GM18867 (cell line): Measurements from ENCODE around the gene CCDC97.
"Not testable (repeated sequence)": the region's sequence is repeated elsewhere in the genome, so short reads cannot be mapped to it uniquely, and the experiment has no call there.

Experiments
- ATAC-seq: cut with Tn5 transposase; IDR thresholded peaks from one replicate; pipeline ENCODE4 v1.9.1; 2021; ENCODE audit warnings: mild to moderate bottlenecking, moderate library complexity; ENCODE audit not compliant: unreplicated experiment

The CCDC97 gene

DNA sequence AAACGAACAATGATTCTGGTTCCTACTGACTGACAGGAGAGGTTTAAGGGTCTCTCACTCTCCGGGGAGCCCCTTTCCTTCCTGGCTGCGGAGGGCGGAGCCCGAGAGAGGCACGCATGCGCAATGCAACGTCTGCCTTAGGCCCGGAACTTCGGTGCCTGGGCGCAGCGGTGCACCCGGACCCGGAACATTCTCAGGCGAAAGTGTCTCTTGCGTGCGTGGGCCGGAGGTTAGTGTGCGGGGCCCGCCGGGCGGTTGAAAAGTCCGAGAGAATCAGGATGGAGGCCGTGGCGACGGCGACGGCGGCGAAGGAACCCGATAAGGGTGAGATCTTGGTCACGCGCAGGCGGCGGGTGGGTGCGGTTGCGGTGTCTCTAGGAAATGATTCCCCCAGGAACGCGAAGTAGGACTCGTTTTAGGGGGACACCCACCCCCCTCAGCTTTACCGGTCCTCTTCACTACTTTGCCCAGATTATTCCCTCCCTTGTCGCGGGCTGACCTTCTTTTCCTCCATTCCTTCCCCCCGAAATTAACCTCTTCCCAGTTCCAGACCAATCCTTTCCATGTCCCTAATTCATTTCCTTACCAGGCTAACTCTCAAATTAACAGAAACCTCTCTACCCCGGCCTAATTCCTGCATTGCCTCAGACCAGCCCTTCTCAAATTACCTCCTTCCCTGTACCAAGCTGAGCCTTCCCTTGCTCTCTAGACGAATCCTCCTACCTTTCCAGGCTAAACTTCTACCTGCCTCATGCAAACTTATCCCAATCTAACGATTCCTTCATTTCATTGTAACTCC is at the start of gene CCDC97:
TSS of gene CCDC97 (plus strand) at position 140 of the 799 bp plus-strand sequence. CDS start at position 279, 139 bp downstream.
- ATAC-seq: peak; percentile 68

DNA sequence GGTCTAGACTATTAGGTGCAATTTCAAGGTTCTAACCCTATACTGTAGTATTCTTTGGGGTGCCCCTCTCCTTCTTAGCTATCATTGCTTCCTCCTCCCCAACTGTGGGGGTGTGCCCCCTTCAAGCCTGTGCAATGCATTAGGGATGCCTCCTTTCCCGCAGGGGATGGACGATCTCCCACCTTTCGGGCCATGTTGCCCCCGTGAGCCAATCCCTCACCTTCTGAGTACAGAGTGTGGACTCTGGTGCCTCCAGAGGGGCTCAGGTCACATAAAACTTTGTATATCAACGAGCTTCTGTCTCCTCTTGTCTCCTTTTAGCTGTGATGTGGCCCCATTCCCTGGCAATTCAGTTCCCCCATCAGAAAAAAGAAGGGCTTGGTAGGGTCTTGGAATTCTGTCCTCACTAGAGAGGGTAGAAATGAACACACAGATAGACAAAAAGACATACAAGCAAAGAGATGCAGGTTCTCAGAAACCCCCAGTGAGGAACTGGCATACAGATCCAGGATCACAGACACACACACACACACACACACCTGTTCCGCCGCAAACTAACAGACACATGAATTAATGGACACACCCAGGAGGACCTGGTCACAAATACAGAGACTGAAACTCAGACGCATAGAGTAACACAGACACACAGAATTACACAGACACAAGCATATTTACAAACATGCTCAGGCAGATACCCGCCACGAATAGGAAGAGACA is 48.3 kb upstream of the CCDC97 start:
- no peak for ATAC-seq

DNA sequence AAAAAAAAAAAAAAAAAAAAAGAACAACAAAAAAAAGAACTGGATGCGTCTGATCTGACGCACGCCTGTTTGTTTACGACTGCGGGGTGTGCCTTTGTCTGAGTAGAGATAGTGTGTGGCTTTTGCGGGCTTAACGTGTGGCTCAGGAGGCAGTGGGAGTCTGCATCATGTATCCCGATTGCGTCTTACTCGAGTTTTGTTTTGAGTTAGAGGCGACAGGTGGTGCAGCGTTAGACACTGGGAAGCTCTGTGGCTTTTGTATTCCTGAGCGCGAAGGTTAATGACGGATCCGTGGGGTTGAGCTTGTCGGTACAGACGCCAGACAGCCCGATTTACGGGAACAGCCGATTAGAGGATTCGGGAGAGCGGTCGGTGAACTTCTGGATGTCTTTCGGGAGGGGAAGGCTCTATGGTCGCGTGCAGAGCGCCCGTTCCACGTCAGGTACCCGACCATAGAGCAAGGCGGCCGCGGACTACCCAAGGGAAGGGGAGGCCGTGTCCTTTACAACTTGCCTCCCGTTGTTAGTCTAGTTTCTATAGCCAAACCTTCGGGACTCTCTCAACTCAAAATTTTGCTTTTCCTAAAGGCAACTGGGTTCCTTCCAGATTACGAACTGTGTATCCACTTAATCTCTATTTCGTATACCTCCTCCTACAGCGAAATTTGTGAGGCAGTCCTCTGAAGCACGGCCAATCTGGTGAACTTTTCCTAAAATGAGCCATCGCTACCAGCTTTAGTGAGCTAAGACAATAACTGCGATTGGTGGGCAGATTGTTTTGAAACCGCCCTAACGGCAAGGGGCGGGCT is 46.7 kb upstream of the CCDC97 start:
- ATAC-seq: peak; percentile 5

DNA sequence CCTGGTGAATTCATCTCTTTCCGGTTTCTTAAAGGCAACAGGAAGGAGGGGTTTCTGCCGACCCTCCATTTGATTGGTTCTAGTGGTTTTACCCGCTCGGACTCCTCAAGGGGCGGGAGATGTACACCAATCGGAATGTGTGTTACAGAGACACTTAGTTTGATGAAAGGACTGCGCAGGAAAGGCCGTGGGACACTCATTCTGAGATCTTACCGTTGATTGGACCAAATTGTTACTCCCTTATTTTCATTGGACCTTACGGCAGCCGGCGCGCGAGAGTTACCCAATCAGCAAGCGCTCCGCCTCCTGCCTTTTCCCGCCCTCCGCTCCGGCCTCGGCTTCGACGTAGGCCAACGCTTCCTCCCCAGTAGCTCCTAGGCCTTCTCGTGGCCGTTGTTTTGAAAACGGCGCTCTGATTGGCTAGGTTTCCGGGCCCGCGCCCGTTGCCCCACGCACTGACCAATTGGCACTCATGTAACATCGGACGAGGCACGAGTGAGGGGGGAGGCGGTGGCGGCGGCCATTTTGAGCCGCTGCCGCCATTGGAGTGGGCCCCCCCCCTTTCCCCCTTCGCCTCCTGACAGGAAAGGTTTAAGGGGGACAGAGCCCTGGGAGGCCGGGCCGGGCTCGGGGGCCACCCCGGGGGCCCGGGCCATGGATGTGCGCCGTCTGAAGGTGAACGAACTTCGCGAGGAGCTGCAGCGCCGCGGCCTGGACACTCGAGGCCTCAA is 46.0 kb upstream of the CCDC97 start, which contains the start of gene HNRNPUL1:
TSS of gene HNRNPUL1 (plus strand) at position 523 of the 731 bp plus-strand sequence. CDS start at position 655, 132 bp downstream.
- peak; percentile 69 for ATAC-seq

DNA sequence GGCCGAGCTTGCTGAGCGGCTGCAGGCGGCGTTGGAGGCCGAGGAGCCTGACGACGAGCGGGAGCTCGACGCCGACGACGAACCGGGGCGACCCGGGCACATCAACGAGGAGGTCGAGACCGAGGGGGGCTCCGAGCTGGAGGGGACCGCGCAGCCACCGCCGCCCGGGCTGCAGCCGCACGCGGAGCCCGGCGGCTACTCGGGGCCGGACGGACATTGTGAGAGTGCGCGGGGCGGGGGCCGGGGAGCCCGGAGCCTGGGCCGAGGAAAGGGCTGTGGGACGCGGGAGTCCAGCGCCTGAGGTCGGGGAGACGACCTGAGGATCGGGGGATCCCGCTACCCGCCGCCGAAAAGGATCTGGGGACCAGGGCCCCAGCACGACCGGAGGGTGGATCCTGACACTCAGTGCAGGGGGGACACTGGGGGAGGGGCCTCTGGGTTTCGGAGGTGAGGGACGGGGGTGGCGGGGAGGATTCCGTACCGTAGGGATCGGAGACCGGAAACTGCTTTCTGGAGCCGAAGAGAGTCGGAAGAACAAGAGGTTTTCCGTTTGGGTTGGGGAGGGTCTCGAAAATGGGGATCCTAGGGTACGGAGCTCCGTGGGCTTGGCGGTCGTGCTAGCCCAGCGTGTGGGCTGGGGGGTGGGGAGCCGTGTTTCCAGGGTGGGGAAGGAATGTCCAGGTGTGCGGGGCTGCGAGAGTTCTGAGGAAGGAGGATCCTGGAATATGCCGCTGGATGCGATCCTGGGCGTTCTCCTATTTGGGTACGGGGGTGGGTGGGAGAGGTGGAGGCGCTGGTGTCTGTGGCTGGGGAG is 45.2 kb upstream of the CCDC97 start:
- no peak for ATAC-seq

DNA sequence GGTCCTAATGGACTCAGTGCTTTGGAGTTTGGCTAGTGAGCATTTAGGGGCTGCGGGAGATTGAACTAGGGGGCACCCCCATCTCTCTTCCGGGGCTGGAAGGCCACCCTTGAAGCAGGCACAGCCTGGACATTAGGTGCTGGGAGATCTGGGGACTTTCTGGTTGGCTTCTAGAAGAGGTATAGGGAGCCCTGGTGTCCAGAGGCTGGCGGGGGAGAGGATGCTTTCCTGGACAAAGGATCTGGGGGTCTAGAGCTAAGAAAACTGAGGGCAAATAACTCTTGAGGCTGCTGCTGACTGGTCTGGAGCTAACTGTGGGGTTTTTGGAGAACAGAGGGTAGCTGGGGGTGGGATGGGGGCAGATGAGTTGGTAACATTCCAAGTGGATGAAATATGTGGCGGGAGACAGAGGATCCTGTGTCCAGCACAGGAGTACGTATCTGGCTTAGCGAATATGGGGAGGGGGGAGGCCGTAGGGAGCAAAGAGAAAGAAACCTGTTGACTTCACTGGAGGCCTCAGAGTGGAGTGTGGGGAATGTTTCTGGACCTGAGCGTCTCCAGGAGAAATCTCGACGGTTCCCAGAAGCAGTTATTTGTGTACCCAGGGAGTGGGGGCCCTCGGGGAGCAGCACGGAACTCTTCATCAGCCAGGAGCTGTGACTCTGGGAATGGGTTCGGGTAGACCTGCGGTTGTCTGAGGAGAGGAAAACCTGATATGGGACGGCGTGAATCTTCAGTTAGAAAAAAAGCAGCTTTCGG is 44.4 kb upstream of the CCDC97 start:
- ATAC-seq: no peak

DNA sequence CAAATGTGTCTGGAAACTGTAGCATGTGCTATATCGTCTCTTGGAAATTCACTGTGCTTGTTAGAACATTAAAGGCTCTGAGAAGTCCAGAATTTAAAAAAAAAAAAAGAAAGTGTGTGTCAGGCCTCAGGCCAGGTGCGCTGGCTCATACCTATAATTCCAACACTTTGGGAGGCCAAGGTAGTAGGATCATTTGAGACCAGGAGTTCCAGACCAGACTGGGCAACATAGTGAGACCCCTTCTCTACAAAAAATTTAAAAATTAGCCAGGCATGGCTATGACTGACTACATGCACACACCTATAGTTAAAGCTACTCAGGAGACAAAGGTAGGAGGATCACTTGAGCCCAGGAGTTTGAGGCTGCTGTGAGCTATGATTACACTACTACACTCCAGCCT is 40.9 kb upstream of the CCDC97 start:
- no peak for ATAC-seq

DNA sequence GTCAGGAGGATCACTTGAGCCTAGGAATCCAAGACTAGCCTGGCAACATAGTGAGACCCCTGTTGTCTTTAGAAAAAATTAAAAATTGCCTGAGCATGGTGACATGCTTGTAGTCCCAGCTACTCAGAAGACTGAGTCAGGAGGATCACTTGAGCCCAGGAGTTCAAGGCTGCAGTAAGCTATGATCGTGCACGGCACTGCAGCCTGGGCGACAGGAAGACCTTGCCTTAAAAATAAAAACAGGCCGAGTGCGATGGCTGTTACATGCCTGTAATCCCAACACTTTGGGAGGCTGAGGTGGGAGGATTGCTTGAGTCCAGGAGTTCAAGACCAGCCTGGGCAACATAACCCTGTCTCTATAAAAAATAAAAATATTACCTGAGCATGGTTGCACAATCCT is 40.4 kb upstream of the CCDC97 start:
- no peak for ATAC-seq

DNA sequence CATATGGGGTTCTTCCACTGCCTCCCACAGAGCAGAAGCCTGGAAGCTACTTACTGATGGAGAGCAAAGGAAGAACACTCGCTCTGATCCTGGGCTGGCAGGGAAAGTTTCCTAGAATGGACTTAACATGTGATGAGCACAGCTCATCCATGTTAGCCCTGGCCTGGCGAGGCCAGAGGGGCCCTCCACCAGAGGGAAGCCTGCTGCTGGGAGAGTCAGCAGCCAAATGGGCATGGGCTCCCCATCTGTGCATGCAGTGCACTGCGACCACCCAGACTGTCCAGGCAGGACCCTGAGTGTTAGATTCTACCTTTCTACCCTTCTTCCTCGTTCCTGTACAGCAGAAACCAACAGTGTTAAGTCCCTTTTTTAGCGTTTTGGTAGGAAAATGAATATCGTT is 36.9 kb upstream of the CCDC97 start:
- ATAC-seq: no peak

DNA sequence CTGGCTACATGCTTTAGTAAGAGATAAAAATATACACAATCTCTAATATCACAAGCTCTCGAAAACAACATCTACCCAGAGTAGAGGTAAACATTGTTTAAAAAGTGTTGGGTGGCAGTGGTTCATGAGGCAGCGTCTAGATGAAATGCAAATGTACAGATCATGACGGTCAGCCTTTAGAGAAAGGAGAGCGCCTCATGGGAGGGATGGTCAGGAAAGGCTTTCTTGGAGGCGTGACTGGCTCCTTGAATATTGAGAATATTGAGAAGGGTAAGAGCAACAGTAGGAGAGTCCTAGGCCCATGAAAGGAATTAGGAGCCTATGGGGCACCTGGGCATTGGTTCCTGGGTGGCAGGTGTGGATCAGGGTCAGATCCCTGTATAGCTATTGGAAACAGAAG is 35.2 kb upstream of the CCDC97 start:
- ATAC-seq: no peak

DNA sequence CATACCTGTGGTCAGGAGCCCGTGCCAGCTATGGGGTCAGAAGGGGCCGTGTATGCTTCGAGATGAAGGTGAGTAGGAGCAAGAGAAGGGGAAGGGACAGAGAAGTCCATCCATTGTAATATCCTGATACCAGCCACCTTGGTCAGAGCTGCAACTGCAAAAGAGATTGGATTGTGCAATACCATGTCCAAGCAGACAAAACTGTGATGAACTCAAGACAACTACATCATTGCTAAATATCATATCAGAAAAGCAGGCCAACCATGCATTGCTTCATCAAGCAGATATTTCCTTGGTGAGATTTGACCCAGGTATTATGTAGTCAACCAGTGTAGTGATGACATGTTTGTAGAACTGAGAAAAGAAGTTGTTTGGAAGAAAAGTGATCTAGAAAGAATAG is 33.7 kb upstream of the CCDC97 start:
- ATAC-seq: no peak

DNA sequence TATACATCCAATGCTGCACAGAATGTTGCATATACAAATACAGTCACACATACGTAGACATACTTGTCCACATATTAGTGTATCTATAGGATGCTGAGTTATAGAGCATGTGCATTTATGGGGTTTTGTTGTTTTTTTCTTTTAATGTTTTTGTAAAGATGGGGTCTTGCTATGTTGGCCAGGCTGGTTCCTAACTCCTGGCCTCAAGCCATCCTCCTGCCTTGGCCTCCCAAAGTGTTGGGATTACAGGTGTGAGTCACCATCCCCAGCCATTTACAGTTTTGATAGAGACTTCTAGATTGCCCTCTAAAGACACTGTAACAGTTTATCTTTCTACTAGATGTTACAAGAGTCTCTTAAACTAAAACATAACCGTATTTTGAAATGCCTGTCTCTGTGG is 31.5 kb upstream of the CCDC97 start:
- no peak for ATAC-seq

DNA sequence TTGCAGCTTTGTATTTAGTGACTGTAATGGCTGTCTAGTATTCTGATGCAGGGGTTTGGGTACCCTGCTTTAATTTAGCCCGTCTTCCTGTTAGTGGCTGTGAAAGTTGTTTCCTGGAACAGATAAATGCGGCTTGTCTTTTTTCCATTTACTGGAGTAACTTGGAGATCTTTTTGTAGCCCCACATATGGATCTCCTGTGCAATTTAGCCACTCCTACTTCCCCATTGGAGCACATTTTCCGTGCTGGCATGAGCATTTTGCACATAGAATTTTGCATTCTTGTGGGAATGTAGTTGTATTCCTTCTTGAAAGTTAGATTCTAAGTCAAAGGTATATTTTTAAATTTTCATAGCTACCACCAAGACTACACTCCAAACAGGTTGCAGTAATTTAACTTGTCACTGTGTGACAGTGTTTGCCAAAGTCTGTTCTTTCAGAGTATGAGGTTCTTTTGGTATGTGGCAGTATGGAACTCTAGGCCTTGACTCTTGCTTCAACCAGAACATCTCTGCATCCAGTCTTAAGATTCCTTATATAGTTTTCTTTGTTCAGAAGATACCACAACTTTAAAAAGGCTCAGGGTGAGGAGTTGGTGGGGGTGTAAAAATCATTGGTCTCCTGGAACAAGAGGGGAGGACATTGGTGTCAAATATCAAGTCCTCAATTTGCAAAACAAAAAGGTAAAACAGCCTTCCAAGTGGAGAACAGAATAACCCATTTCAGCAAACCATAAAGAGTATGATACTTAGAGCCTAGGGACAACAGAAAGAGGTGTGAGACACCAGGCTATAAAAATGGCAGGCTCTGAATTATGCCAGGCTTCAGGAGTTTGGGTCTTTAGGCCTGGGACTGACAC is 21.1 kb upstream of the CCDC97 start:
- ATAC-seq: no peak

DNA sequence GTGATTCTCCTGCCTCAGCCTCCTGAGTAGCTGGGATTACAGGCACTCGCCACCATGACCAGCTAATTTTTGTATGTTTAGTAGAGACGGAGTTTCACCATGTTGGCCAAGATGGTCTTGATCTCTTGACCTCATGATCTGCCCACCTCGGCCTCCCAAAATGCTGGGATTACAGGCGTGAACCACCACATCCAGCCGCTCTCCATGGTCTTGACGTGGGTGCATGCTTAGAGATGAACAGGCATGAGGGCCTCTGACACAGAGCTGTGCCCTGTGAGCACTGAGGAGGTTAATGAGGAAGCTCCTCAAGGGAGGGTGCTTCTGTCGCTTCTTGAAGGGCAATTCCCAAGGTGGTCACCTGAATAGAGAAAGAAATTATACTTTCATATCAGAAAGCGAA is 20.2 kb upstream of the CCDC97 start:
- not testable (repeated sequence) for ATAC-seq

DNA sequence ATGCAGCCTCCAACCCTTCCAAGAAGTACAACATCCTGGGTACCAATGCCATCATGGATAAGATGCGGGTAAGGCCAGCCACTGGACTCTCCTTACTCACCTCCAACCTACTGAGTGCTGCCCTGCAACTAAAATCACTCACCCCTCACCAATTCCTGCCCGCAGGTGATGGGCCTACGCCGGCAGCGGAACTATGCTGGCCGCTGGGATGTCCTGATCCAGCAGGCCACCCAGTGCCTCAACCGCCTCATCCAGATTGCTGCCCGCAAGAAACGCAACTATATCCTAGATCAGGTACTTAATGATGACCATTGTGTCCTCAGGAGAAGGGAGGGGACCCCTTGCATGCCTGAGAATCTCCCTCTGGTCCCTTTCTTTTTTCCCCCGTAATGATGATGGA is 15.6 kb upstream of the CCDC97 start:
- no peak for ATAC-seq

DNA sequence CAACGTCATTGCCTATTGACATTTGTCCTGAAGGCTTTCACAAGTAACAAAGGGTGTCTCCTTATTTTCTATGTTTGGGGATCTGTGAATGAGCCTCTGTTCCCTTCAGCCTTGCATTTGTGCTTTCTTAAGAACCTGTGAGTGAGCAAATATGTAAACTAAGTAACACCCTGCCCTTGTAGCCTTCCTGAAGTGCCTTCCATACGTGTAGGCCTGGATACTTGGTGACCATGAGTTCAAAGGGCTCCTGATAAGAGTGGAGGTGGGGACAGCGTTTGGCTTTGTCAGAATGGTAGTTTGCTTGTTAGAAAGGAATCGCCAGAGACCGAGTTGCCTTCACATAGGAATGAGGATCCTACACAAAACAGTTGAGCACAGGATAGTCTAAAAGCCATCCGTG is 14.5 kb upstream of the CCDC97 start:
- no peak for ATAC-seq

DNA sequence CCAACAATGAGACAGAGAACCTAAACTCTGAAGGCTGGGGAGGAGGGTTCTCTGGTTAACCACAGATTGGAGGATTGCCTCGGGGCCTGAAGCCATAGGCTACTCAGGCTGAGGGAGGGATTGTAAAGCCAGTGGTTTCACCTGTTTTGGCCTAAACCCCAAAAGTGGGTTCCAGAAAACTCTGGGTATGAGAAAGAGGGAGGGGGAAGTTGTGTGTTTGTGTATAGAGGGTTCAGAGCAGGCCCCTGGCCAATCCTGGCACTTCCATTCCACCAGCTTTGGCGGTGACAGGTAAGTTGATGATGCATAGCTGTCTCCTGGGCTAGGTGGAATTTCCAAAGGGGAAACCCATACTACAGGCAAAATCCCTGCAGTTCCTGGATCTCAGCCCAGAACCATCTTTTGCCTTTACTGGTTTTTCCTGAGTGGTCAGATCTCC is 13.5 kb upstream of the CCDC97 start:
- no peak for ATAC-seq
